Chondrocyte (in vitro differentiated cells): ENCODE measurements around the gene RBMS1. TPM values are rescaled to one million over a fixed set of nuclear protein-coding genes. Genes with fewer than 3 reads are reported as not detected.
"Not testable (repeated sequence)": the region's sequence is repeated elsewhere in the genome, so short reads cannot be mapped to it uniquely, and the experiment has no call there.

Experiments used
- DNase-seq: peaks from one replicate; pipeline ENCODE4 v3.0.0; 2021; ENCODE audit warnings: mixed read lengths, low spot score
- H3K27ac Mint-ChIP-seq: one replicate; pipeline ENCODE4 v1.8.0; 2021; ENCODE audit warnings: mild to moderate bottlenecking, moderate library complexity, mixed read lengths; ENCODE audit not compliant: unreplicated experiment
- H3K27me3 Mint-ChIP-seq: 2 replicates; pipeline ENCODE4 v1.8.0; 2021; ENCODE audit warnings: low read depth, mixed read lengths
- H3K36me3 Mint-ChIP-seq: 2 replicates; pipeline ENCODE4 v1.8.0; 2021; ENCODE audit warnings: low read depth, mixed read lengths
- H3K4me1 Mint-ChIP-seq: 2 replicates; pipeline ENCODE4 v1.8.0; 2021; ENCODE audit warnings: low read depth, mild to moderate bottlenecking, mixed read lengths
- H3K4me3 Mint-ChIP-seq: one replicate; pipeline ENCODE4 v1.8.0; 2021; ENCODE audit warnings: mild to moderate bottlenecking, moderate library complexity, mixed read lengths; ENCODE audit not compliant: unreplicated experiment
- H3K9me3 Mint-ChIP-seq: 2 replicates; pipeline ENCODE4 v1.8.0; 2021; ENCODE audit warnings: low read depth, mixed read lengths
- total RNA-seq: library from RNA; stranded (reverse); gene quantifications from 3 replicates; pipeline ENCODE4 v1.2.1, GENCODE V29; 2021
- TF ChIP-seq, protein P1 (sequence below): fragments of 200-600 bp; sonication (generic); IDR thresholded peaks from 2 replicates; pipeline ENCODE4 v1.5.0; 2021; ENCODE audit warnings: antibody characterized with exemption, mild to moderate bottlenecking, moderate library complexity

RBMS1 gene
- total RNA-seq, 1 donor from 2014 or later = 133 TPM

DNA sequence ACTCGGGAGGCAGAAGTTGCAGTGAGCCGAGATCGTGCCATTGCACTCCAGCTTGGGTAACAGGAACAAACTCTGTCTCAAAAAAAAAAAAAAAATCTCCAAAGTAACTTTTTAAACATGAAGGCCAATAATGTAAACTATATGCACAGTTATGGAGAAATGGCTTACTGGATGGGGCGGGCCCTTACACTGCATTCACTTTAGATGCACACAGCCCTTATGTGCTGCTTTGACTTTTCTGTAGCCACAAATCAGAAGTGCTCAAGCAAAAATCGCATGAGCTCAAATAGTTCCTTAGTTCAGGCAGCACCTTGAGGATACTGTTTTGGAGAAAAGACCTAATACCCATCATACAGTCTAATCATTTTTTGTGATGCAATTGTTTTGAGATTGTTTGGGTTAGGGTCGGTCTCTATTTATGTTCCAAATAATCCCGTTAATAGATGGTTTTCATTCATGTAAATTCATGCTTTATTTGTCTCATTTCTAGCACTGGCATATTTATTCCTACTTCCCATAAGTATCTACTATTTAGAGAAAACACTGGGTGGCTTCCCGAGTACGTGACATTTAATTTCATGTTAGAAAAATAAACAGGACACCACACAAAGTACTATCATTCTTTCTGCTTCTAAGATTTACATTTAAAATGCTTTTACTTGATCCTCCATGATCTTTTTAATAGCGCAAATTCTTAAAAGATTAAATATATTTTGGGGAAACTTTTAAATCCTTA, 34.7 kb downstream of the RBMS1 start:
- H3K9me3 Mint-ChIP-seq = no peaks in the 10 kb centered on the region

DNA sequence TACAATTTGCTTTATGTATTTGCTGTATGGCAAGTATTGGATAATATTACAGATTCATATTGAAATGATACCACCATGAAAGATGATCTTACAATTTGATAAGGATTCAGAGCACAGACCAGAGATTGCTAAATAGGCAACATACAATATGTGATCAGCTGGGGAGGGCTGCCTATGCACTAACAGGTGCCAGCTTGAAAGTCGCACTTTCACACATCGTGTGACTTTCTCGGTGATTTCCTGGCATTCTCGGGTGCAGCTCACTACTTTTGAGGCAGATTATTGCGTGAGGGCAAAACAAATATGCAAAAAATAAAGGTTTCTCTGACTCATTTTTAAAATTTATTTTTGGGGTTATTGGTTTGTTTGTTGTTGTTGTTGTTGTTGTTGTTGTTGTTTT, 36.0 kb downstream of the RBMS1 start:
- Mint-ChIP-seq H3K27me3 (no peaks in the 10 kb centered on the region), H3K4me3 (no peak overlapping the region), H3K36me3 (peaks cover 9% of the 10 kb centered on the region), H3K9me3 (no peaks in the 10 kb centered on the region), H3K4me1 (peaks cover 28% of the 10 kb centered on the region), H3K27ac (no peak overlapping the region)
- no peak for DNase-seq
- TF ChIP-seq, protein P1, sequence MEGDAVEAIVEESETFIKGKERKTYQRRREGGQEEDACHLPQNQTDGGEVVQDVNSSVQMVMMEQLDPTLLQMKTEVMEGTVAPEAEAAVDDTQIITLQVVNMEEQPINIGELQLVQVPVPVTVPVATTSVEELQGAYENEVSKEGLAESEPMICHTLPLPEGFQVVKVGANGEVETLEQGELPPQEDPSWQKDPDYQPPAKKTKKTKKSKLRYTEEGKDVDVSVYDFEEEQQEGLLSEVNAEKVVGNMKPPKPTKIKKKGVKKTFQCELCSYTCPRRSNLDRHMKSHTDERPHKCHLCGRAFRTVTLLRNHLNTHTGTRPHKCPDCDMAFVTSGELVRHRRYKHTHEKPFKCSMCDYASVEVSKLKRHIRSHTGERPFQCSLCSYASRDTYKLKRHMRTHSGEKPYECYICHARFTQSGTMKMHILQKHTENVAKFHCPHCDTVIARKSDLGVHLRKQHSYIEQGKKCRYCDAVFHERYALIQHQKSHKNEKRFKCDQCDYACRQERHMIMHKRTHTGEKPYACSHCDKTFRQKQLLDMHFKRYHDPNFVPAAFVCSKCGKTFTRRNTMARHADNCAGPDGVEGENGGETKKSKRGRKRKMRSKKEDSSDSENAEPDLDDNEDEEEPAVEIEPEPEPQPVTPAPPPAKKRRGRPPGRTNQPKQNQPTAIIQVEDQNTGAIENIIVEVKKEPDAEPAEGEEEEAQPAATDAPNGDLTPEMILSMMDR = no peak

More for the DNA sequence above, 34.7 kb downstream of the RBMS1 start:
- TF ChIP-seq, protein P1 = no peak
- Mint-ChIP-seq H3K4me3 (no peak overlapping the region), H3K36me3 (peaks cover 9% of the 10 kb centered on the region), H3K27ac (no peak overlapping the region), H3K27me3 (no peaks in the 10 kb centered on the region), H3K4me1 (peaks cover 31% of the 10 kb centered on the region)
- DNase-seq = no peak

DNA sequence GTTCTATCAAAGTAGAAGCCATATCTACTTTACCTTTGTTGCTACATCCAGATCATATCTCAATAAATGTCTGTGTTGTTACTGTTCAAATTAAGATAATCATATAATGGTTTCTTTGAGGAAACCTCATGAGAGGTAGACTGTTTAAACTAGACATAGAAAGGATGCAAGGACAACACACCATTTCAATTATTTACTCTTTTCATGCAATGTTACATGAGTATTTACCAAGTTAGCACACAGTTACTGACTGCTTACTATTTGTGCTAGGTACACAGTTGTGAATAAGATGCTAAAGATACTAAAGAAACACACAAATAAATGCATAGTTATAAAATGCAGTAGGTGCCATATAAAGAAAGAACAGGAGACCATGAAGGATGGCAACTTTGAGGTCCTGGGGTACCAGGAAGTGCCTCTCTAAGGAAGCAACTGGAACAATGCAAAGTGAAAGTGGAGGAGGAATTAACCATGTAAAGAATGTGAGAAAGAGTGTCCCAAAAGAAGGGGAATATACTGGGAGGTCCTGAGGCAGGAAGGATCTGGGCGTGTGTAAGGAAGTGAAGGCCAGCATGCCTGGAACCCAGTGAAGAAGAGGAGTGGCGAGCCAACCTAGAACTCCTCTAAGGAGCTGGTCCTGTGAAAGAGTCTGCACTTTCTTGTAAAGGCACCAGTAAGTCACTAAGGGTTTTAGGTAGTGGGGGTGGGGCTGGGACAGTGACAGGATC, 39.4 kb downstream of the RBMS1 start:
- DNase-seq = no peak
- no peaks in the 10 kb centered on the region for H3K9me3 Mint-ChIP-seq
- H3K36me3 Mint-ChIP-seq = peaks cover 9% of the 10 kb centered on the region
- TF ChIP-seq, protein P1 = no peak
- H3K27me3 Mint-ChIP-seq = no peaks in the 10 kb centered on the region
- H3K27ac Mint-ChIP-seq = no peak overlapping the region
- no peak overlapping the region for H3K4me3 Mint-ChIP-seq
- peaks cover 37% of the 10 kb centered on the region for H3K4me1 Mint-ChIP-seq

DNA sequence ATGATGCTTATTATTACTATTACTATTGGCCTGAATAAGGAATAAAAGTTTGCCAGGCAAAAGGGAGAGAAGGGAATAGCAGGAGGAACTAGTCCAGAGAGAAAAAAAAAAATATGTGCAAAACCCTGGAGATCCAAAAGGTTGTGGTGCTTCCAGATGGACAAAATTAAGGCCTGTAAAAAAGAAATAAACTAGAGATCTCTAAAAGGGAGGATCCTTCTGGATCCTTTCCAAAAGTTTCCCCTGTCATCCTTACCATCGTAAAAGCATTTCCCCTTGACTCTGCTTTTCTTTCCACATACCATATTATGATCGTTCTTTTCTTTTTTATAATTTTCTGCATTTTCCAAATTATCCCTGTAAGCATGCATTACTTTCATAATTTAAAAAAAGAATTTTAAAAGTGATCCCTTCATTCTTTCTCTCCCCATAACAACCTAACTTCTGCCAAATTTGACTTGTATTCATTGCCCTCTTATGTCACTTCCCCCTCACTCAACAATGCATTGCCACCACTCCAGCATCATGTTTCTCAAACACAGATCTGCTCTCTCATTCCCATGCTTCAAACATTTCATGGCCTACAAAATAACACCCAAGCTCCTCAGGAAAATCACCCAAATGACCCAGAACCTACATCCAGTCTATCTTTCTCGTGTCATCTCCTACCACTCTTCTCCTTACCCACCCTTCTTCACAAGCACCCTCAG, 40.3 kb downstream of the RBMS1 start:
- Mint-ChIP-seq H3K27me3 (no peaks in the 10 kb centered on the region), H3K4me3 (no peak overlapping the region), H3K36me3 (peaks cover 9% of the 10 kb centered on the region), H3K9me3 (no peaks in the 10 kb centered on the region), H3K27ac (no peak overlapping the region), H3K4me1 (peaks cover 29% of the 10 kb centered on the region)
- DNase-seq = no peak
- TF ChIP-seq, protein P1 = no peak

DNA sequence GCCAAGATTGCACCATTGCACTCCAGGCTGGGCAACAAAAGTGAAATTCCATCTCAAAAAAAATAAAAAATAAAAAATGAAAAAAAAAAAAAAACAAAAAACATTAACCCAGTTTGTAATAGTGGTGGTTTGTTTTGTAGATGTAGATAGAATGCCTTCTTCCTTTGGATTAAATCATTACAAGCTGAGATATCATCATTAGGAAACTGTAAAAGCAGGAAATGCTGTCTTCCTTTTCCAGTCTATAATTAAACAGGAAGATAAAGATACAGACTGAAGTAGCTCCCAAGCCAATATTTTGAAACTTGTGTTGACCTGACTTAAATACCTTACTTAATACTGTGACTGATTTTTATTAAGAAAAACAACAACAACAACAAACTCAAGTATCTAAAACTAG, 43.1 kb downstream of the RBMS1 start:
- TF ChIP-seq, protein P1 = no peak
- no peak overlapping the region for H3K27ac Mint-ChIP-seq
- peaks cover 7% of the 10 kb centered on the region for H3K36me3 Mint-ChIP-seq
- no peak overlapping the region for H3K4me3 Mint-ChIP-seq
- no peaks in the 10 kb centered on the region for H3K27me3 Mint-ChIP-seq
- H3K4me1 Mint-ChIP-seq = peaks cover 18% of the 10 kb centered on the region
- no peak for DNase-seq
- no peaks in the 10 kb centered on the region for H3K9me3 Mint-ChIP-seq

DNA sequence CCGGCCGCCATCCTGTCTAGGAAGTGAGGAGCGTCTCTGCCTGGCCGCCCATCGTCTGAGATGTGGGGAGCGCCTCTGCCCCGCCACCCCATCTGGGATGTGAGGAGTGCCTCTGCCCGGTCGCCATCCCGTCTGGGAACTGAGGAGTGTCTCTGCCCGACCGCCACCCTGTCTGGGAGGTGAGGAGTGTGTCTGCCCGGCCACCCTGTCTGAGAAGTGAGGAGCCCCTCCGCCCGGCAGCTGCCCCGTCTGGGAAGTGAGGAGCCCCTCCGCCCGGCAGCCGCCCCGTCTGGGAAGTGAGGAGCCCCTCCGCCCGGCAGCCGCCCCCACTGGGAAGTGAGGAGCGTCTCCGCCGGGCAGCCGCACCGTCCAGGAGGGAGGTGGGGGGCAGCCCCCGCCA, 44.8 kb downstream of the RBMS1 start:
- not testable (repeated sequence) for H3K36me3 Mint-ChIP-seq, H3K27me3 Mint-ChIP-seq, H3K9me3 Mint-ChIP-seq, H3K4me3 Mint-ChIP-seq, H3K27ac Mint-ChIP-seq, DNase-seq
- peaks cover 14% of the 10 kb centered on the region for H3K4me1 Mint-ChIP-seq
